ENCODE measurements around the gene ZNF653. TPM values are rescaled to one million over a fixed set of nuclear protein-coding genes. Genes with fewer than 3 reads are reported as not detected.
"Not testable (repeated sequence)": the region's sequence is repeated elsewhere in the genome, so short reads cannot be mapped to it uniquely, and the experiment has no call there.

The ZNF653 gene
- total RNA-seq, 1 donor from 2014 or later = 16.3 TPM

- FAIRE-seq = no peak
- no peak for DNase-seq (ENCODE audit: low spot score in 2 of 2)
Observed at GRCh38 chr19:11483366-11484111, 22.1 kb downstream of the ZNF653 start.

- FAIRE-seq = no peak
Observed at GRCh38 chr19:11482384-11483050, 23.1 kb downstream of the ZNF653 start.

GRCh38 chr19:11481534-11482383 lies 23.9 kb downstream of the ZNF653 start:
- peak; percentile 88 to 94 for DNase-seq (ENCODE audit: low spot score in 2 of 2)
- no peak for FAIRE-seq

More at GRCh38 chr19:11482384-11483050, 23.1 kb downstream of the ZNF653 start:
- DNase-seq (ENCODE audit: low spot score in 2 of 2) = peak; percentile 93 to 95

- FAIRE-seq = no peak
Observed at GRCh38 chr19:11480715-11481533, 24.7 kb downstream of the ZNF653 start, which contains the start of gene ELAVL3. TSS of gene ELAVL3 (minus strand) at chr19:11481046. CDS start at chr19:11480608, 438 bp downstream.

GRCh38 chr19:11479898-11480714 lies 25.5 kb downstream of the ZNF653 start:
- DNase-seq (ENCODE audit: low spot score in 2 of 2) = peak; percentile 33 to 67
- no peak for FAIRE-seq

More at GRCh38 chr19:11480715-11481533, 24.7 kb downstream of the ZNF653 start, which contains the start of gene ELAVL3:
- DNase-seq (ENCODE audit: low spot score in 2 of 2) = peak; percentile 89 to 97

GRCh38 chr19:11479090-11479897 lies 26.3 kb downstream of the ZNF653 start:
- FAIRE-seq (no peak), DNase-seq (ENCODE audit: low spot score in 2 of 2) (peak; percentile 84 to 90)

GRCh38 chr19:11478167-11479089 lies 27.2 kb downstream of the ZNF653 start:
- no peak for FAIRE-seq

GRCh38 chr19:11475861-11476260 lies 29.8 kb downstream of the ZNF653 start:
- DNase-seq (ENCODE audit: low spot score in 2 of 2) (no peak), FAIRE-seq (no peak)

More at GRCh38 chr19:11478167-11479089, 27.2 kb downstream of the ZNF653 start:
- DNase-seq (ENCODE audit: low spot score in 2 of 2) = no peak

- FAIRE-seq; DNase-seq (ENCODE audit: low spot score in 2 of 2): not testable (repeated sequence)
Observed at GRCh38 chr19:11475343-11475742, 30.3 kb downstream of the ZNF653 start.

- DNase-seq (ENCODE audit: low spot score in 2 of 2) = no peak
- no peak for FAIRE-seq
Observed at GRCh38 chr19:11473725-11474124, 31.9 kb downstream of the ZNF653 start.

- FAIRE-seq; DNase-seq (ENCODE audit: low spot score in 2 of 2): not testable (repeated sequence)
Observed at GRCh38 chr19:11468266-11468845, 37.3 kb downstream of the ZNF653 start.

GRCh38 chr19:11465600-11465999 lies 40.0 kb downstream of the ZNF653 start:
- FAIRE-seq (no peak), DNase-seq (ENCODE audit: low spot score in 2 of 2) (no peak)

- FAIRE-seq (no peak), DNase-seq (ENCODE audit: low spot score in 2 of 2) (no peak)
Observed at GRCh38 chr19:11464333-11465265, 41.0 kb downstream of the ZNF653 start.

GRCh38 chr19:11463391-11463790 lies 42.2 kb downstream of the ZNF653 start:
- DNase-seq (ENCODE audit: low spot score in 2 of 2) (no peak), FAIRE-seq (no peak)

- DNase-seq (ENCODE audit: low spot score in 2 of 2) (no peak), FAIRE-seq (no peak)
Observed at GRCh38 chr19:11461453-11461852, 44.2 kb downstream of the ZNF653 start.
